Vagina (tissue), 2 donors: Measurements from ENCODE around the gene MBIP.
"Not testable (repeated sequence)": the region's sequence is repeated elsewhere in the genome, so short reads cannot be mapped to it uniquely, and the experiment has no call there.

Experiments
- POLR2A ChIP-seq, 2 donors: fragments of 450-650 bp; IDR thresholded peaks; one replicate each; pipeline ENCODE4 v1.6.1; 2017; ENCODE audit warnings: antibody characterized with exemption in 2 of 2, mild to moderate bottlenecking in 2 of 2, moderate library complexity in 2 of 2
- POLR2AphosphoS5 ChIP-seq, 2 donors: sonication (generic); formaldehyde crosslinking; IDR thresholded peaks; one replicate each; pipeline ENCODE4 v1.9.0; 2017; ENCODE audit warnings: antibody characterized with exemption in 2 of 2, mild to moderate bottlenecking in 2 of 2, low read depth in 1 of 2; ENCODE audit not compliant: insufficient read depth in 1 of 2
- TF ChIP-seq, protein P1 (sequence below), 3 experiments: fragments of 450-650 bp in 2 of 3; fragments of 200-600 bp in 1 of 3; sonication (generic) in 1 of 3; IDR thresholded peaks; one replicate each; pipeline ENCODE4 v1.5.1; 2017 to 2019; ENCODE audit warnings: antibody characterized with exemption in 3 of 3, mild to moderate bottlenecking in 2 of 3, moderate library complexity in 2 of 3

DNA sequence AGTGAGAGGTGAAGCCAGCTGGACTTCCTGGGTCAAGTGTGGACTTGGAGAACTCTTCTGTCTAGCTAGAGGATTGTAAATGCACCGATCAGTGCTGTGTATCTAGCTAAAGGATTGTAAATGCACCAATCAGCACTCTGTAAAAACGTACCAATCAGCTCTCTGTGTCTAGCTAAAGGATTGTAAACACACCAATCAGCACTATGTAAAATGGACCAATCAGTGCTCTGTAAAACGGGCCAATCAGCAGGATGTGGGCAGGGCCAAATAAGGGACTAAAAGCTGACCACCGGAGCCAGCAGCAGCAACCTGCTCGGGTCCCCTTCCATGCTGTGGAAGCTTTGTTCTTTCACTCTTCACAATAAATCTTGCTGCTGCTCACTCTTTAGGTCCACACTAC, 21.4 kb upstream of the MBIP start:
- TF ChIP-seq, protein P1, sequence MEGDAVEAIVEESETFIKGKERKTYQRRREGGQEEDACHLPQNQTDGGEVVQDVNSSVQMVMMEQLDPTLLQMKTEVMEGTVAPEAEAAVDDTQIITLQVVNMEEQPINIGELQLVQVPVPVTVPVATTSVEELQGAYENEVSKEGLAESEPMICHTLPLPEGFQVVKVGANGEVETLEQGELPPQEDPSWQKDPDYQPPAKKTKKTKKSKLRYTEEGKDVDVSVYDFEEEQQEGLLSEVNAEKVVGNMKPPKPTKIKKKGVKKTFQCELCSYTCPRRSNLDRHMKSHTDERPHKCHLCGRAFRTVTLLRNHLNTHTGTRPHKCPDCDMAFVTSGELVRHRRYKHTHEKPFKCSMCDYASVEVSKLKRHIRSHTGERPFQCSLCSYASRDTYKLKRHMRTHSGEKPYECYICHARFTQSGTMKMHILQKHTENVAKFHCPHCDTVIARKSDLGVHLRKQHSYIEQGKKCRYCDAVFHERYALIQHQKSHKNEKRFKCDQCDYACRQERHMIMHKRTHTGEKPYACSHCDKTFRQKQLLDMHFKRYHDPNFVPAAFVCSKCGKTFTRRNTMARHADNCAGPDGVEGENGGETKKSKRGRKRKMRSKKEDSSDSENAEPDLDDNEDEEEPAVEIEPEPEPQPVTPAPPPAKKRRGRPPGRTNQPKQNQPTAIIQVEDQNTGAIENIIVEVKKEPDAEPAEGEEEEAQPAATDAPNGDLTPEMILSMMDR (IDR thresholded peaks at IDR 0.05) = not testable (repeated sequence)
- not testable (repeated sequence) for TF ChIP-seq POLR2A (IDR thresholded peaks at IDR 0.05); POLR2AphosphoS5 (IDR thresholded peaks at IDR 0.05; ENCODE audit: insufficient read depth in 1 of 2, low read depth in 1 of 2)
